GOT3 (cell line): ENCODE results near the gene UCK1.
A peak's percentile ranks its signal among the peaks of the same experiment; 100 is the strongest.
"Not testable (repeated sequence)": the region's sequence is repeated elsewhere in the genome, so short reads cannot be mapped to it uniquely, and the experiment has no call there.

Experiments
- DNase-seq: peaks from one replicate; lab custom pipeline; 2025; ENCODE audit warnings: mixed read lengths; lab: John Stamatoyannopoulos, UW

Gene UCK1

GRCh38 chr9:131523451-131524435 is 7.3 kb downstream of the UCK1 start:
- no peak for DNase-seq

GRCh38 chr9:131523086-131523388 is 8.0 kb downstream of the UCK1 start:
- no peak for DNase-seq

GRCh38 chr9:131522257-131523085 is 8.6 kb downstream of the UCK1 start:
- DNase-seq = no peak

- no peak for DNase-seq
These were observed 9.2 kb downstream of the UCK1 start for GRCh38 chr9:131521822-131522221.

GRCh38 chr9:131521203-131521602 is 9.9 kb downstream of the UCK1 start:
- DNase-seq = no peak

- DNase-seq = no peak
These were observed 10.6 kb downstream of the UCK1 start for GRCh38 chr9:131520503-131520902.

GRCh38 chr9:131518553-131518952 is 12.5 kb downstream of the UCK1 start:
- DNase-seq = no peak

GRCh38 chr9:131517761-131518190 is 13.3 kb downstream of the UCK1 start:
- DNase-seq = no peak

GRCh38 chr9:131516930-131517329 is 14.1 kb downstream of the UCK1 start:
- DNase-seq = no peak

GRCh38 chr9:131516100-131516499 is 15.0 kb downstream of the UCK1 start:
- no peak for DNase-seq

- DNase-seq = not testable (repeated sequence)
These were observed 15.5 kb downstream of the UCK1 start for GRCh38 chr9:131515559-131516031.

- no peak for DNase-seq
These were observed 17.9 kb downstream of the UCK1 start for GRCh38 chr9:131513177-131513576.

GRCh38 chr9:131511880-131512279 is 19.2 kb downstream of the UCK1 start:
- no peak for DNase-seq

- no peak for DNase-seq
These were observed 19.6 kb downstream of the UCK1 start for GRCh38 chr9:131511416-131511815.

- DNase-seq = no peak
These were observed 26.1 kb downstream of the UCK1 start for GRCh38 chr9:131505012-131505411.

GRCh38 chr9:131503626-131504465 is 27.2 kb downstream of the UCK1 start:
- DNase-seq = peak; percentile 24

GRCh38 chr9:131502781-131503625 is 28.1 kb downstream of the UCK1 start, which contains the start of gene POMT1:
Gene POMT1 (plus strand): TSS chr9:131502918. CDS start chr9:131504219, 1,301 bp downstream.
- DNase-seq = peak; percentile 53

- peak; percentile 33 for DNase-seq
These were observed 30.0 kb downstream of the UCK1 start for GRCh38 chr9:131500939-131501541.

GRCh38 chr9:131500377-131500776 is 30.7 kb downstream of the UCK1 start:
- DNase-seq = no peak

- DNase-seq = no peak
These were observed 31.8 kb downstream of the UCK1 start for GRCh38 chr9:131499254-131499767.
